Endothelial cell of umbilical vein (primary cell): ENCODE measurements around the gene C16orf86. TPM values are rescaled to one million over a fixed set of nuclear protein-coding genes. Genes with fewer than 3 reads are reported as not detected.

Experiments
- BruUV-seq: library from RNA; stranded (reverse); fragments of 400-500 nt; replicated peaks from 2 replicates; lab custom pipeline; 2021; lab: Mats Ljungman, UMichigan
- CTCF ChIA-PET: fragments of 300-600, 350-600 bp; sonication (Branson Sonifier 250); formaldehyde crosslinking; loops from one replicate; lab custom pipeline; 2021; ENCODE audit warnings: antibody characterized with exemption, inconsistent platforms; lab: Charles Lee
- POLR2A ChIA-PET: fragments of 300-600, 350-600 bp; sonication (Branson Sonifier 250); formaldehyde crosslinking; loops from one replicate; lab custom pipeline; 2021; ENCODE audit warnings: antibody characterized with exemption, inconsistent platforms; lab: Charles Lee
- DNase-seq: peaks from one replicate; pipeline ENCODE4 v3.0.0-alpha.2; 2011; ENCODE audit warnings: low read depth, low spot score
- FAIRE-seq: peaks from 2 replicates; lab custom pipeline; 2011; peaks lifted over from hg19 to GRCh38; lab: Jason Lieb, UNC
- H2AFZ ChIP-seq: 2 replicates; pipeline ENCODE4 v1.6.0; 2012; ENCODE audit warnings: low read depth, low read length, control low read depth, inconsistent platforms
- H3K27ac ChIP-seq: 2 replicates; pipeline ENCODE4 v1.5.1; 2011; ENCODE audit warnings: low read depth, mild to moderate bottlenecking, control low read depth, low read length, moderate library complexity; ENCODE audit not compliant: insufficient read depth
- H3K27me3 ChIP-seq, 2 experiments: 2 replicates each; pipeline versions ENCODE4 v1.6.0 to v1.6.1; 2011; ENCODE audit warnings: low read length in 2 of 2, mixed read lengths in 1 of 2; ENCODE audit not compliant: control insufficient read depth in 2 of 2, insufficient read depth in 2 of 2
- H3K36me3 ChIP-seq, 2 experiments: 2 replicates in 1 of 2; 3 replicates in 1 of 2; pipeline ENCODE4 v1.5.1; 2011; ENCODE audit warnings: low read length in 2 of 2, mild to moderate bottlenecking in 1 of 2, moderate library complexity in 1 of 2; ENCODE audit not compliant: control insufficient read depth in 2 of 2, insufficient read depth in 2 of 2; ENCODE audit errors: extremely low read depth in 1 of 2
- H3K4me1 ChIP-seq: 3 replicates; pipeline ENCODE4 v1.5.1; 2011; ENCODE audit warnings: mild to moderate bottlenecking, low read length; ENCODE audit not compliant: control insufficient read depth, insufficient read depth; ENCODE audit errors: extremely low read depth
- H3K4me2 ChIP-seq: 2 replicates; pipeline ENCODE4 v1.6.1; 2011; ENCODE audit warnings: low read length, control low read depth, mixed read lengths; ENCODE audit not compliant: insufficient read depth
- H3K4me3 ChIP-seq, 3 experiments: fragments of 200-600 bp in 1 of 3; sonication (generic), shearing (Covaris generic) in 1 of 3; replicated peaks in 1 of 3; 2 replicates each; pipeline ENCODE4 v1.5.1; 2011 to 2016; ENCODE audit warnings: control low read depth in 3 of 3, low read length in 3 of 3, mild to moderate bottlenecking in 2 of 3, inconsistent platforms in 1 of 3, low read depth in 1 of 3, moderate library complexity in 1 of 3; ENCODE audit not compliant: insufficient read depth in 1 of 3
- H3K79me2 ChIP-seq: 2 replicates; pipeline ENCODE4 v1.6.0; 2012; ENCODE audit warnings: low read length, inconsistent platforms; ENCODE audit not compliant: control insufficient read depth, insufficient read depth
- H3K9ac ChIP-seq: replicated peaks from 2 replicates; pipeline ENCODE3; 2011; ENCODE audit warnings: low read length, control low read depth; ENCODE audit not compliant: insufficient read depth; ENCODE audit errors: extremely low read depth
- H3K9me1 ChIP-seq: replicated peaks from 3 replicates; pipeline ENCODE4 v1.6.0; 2011; ENCODE audit warnings: mild to moderate bottlenecking, low read length; ENCODE audit not compliant: control insufficient read depth, insufficient read depth; ENCODE audit errors: extremely low read depth
- H3K9me3 ChIP-seq: replicated peaks from 2 replicates; pipeline ENCODE4 v1.5.1; 2012; ENCODE audit warnings: low read length, inconsistent platforms; ENCODE audit not compliant: control insufficient read depth, insufficient read depth
- H4K20me1 ChIP-seq: replicated peaks from 2 replicates; pipeline ENCODE3; 2011; ENCODE audit warnings: mild to moderate bottlenecking, low read length; ENCODE audit not compliant: control insufficient read depth, insufficient read depth; ENCODE audit errors: extremely low read depth
- EZH2 ChIP-seq: IDR thresholded peaks from 2 replicates; pipeline ENCODE4 v1.6.1; 2012; ENCODE audit warnings: borderline replicate concordance, low read depth, mild to moderate bottlenecking, moderate library complexity, low read length, inconsistent platforms; ENCODE audit not compliant: severe bottlenecking
- FOS ChIP-seq: IDR thresholded peaks from 2 replicates; pipeline ENCODE4 v1.6.1; 2011; ENCODE audit warnings: mild to moderate bottlenecking, low read length, moderate library complexity, borderline replicate concordance; ENCODE audit not compliant: insufficient read depth
- GATA2 ChIP-seq: IDR thresholded peaks from 2 replicates; pipeline ENCODE4 v1.7.0; 2011; ENCODE audit warnings: low read depth, mild to moderate bottlenecking, moderate library complexity, mixed read lengths, low read length; ENCODE audit not compliant: insufficient read length, insufficient read depth
- JUN ChIP-seq: IDR thresholded peaks from 2 replicates; pipeline ENCODE4 v1.6.1; 2011; ENCODE audit warnings: borderline replicate concordance, low read depth; ENCODE audit not compliant: insufficient read length, insufficient read depth
- MAX ChIP-seq: IDR thresholded peaks from 2 replicates; pipeline ENCODE4 v1.6.1; 2011; ENCODE audit not compliant: insufficient read depth, insufficient read length
- MYC ChIP-seq: IDR thresholded peaks from one replicate; pipeline ENCODE4 v1.6.1; 2011; ENCODE audit warnings: mild to moderate bottlenecking, low read depth, low read length
- POLR2A ChIP-seq: IDR thresholded peaks from 2 replicates; pipeline ENCODE4 v1.6.1; 2012; ENCODE audit warnings: low read depth, mild to moderate bottlenecking, control low read depth, low read length
- POLR2AphosphoS5 ChIP-seq: IDR thresholded peaks from 2 replicates; pipeline ENCODE4 v1.6.1; 2012; ENCODE audit warnings: low read depth, mild to moderate bottlenecking, control low read depth, low read length, moderate library complexity; ENCODE audit not compliant: insufficient read depth
- dilution Hi-C: fragments of 300-500 bp; cut with MboI; formaldehyde crosslinking; loops from one replicate; pipeline ENCODE4 v1.15.0; 2019; ENCODE audit warnings: low sequenced_read_pairs; ENCODE audit not compliant: extremely low pct_ligation_motif_present
- intact Hi-C: fragments of 100-400 bp; cut with micrococcal nuclease; formaldehyde crosslinking; loops from one replicate; pipeline ENCODE4 v1.10.0; 2022
- polyA plus RNA-seq, 4 experiments: library from polyadenylated mRNA; depleted of rRNA in 3 of 4; stranded (reverse) in 3 of 4; unstranded in 1 of 4; fragments of >200 nt; gene quantifications; 2 replicates each; pipeline versions ENCODE4 v1.2.1 to v1.2.3, GENCODE V29; 2011 to 2012; ENCODE audit warnings: missing spikeins in 1 of 4
- total RNA-seq: library from RNA; stranded (reverse); gene quantifications from 2 replicates; pipeline ENCODE4 v1.2.3, GENCODE V29; 2021
- TF ChIP-seq, protein P1 (sequence below), 2 donors: IDR thresholded peaks; 1 replicate in 1 of 2; 2 replicates in 1 of 2; pipeline ENCODE4 v1.5.1; 2011; ENCODE audit warnings: low read length in 2 of 2, mild to moderate bottlenecking in 2 of 2, moderate library complexity in 2 of 2, control low read depth in 1 of 2, inconsistent platforms in 1 of 2, low read depth in 1 of 2; ENCODE audit not compliant: insufficient read depth in 1 of 2; ENCODE audit errors: extremely low read depth in 1 of 2

Gene C16orf86
- total and polyA plus RNA-seq, 2 donors (not counting 3 experiments of a cell fraction or from before 2014, with no cell fraction given): 0.62 to 0.98 TPM

GRCh38 chr16:67708368-67708771, 41.8 kb downstream of the C16orf86 start:
- FAIRE-seq: no peak
- Histone ChIP-seq H3K9me1 (no peaks in the 10 kb centered on the region), H3K79me2 (peaks cover 79% of the 10 kb centered on the region), H3K4me2 (no peak overlapping the region), H3K4me3 (no peak overlapping the region), H3K4me1 (no peaks in the 10 kb centered on the region), H3K9ac (no peak overlapping the region), H3K36me3 (no peaks in the 10 kb centered on the region), H3K27ac (no peak overlapping the region), H2AFZ (no peak overlapping the region), H3K27me3 (no peaks in the 10 kb centered on the region), H4K20me1 (peaks cover 7% of the 10 kb centered on the region), H3K9me3 (no peaks in the 10 kb centered on the region)
- no peak for TF ChIP-seq POLR2A
- no peak for TF ChIP-seq GATA2
- TF ChIP-seq POLR2AphosphoS5: no peak
- no peak for TF ChIP-seq MAX
- TF ChIP-seq EZH2: no peak
- TF ChIP-seq FOS: no peak
- no peak for TF ChIP-seq JUN
- TF ChIP-seq, protein P1, sequence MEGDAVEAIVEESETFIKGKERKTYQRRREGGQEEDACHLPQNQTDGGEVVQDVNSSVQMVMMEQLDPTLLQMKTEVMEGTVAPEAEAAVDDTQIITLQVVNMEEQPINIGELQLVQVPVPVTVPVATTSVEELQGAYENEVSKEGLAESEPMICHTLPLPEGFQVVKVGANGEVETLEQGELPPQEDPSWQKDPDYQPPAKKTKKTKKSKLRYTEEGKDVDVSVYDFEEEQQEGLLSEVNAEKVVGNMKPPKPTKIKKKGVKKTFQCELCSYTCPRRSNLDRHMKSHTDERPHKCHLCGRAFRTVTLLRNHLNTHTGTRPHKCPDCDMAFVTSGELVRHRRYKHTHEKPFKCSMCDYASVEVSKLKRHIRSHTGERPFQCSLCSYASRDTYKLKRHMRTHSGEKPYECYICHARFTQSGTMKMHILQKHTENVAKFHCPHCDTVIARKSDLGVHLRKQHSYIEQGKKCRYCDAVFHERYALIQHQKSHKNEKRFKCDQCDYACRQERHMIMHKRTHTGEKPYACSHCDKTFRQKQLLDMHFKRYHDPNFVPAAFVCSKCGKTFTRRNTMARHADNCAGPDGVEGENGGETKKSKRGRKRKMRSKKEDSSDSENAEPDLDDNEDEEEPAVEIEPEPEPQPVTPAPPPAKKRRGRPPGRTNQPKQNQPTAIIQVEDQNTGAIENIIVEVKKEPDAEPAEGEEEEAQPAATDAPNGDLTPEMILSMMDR (IDR thresholded peaks at IDR 0.05; ENCODE audit: extremely low read depth in 1 of 2, insufficient read depth in 1 of 2, low read depth in 1 of 2, low read length in 2 of 2): no peak
- TF ChIP-seq MYC: no peak
- intact Hi-C loops (no loop called here), dilution Hi-C loops (no loop called here)
- ChIA-PET POLR2A (no interaction called here), CTCF (no interaction called here)
- DNase-seq: no peak
- BruUV-seq: no TSS peak
